GM12878 (cell line): ENCODE measurements around the gene LYPD5. TPM values are rescaled to one million over a fixed set of nuclear protein-coding genes. Genes with fewer than 3 reads are reported as not detected.

ENCODE experiments used
- ATAC-seq: fragments of 200-7000 bp; cut with Tn5 transposase; 3 replicates; pipeline ENCODE4 v1.9.1; 2020; ENCODE audit warnings: mild to moderate bottlenecking, moderate library complexity
- BruUV-seq: library from RNA; stranded (reverse); fragments of 400-500 nt; replicated peaks from 2 replicates; lab custom pipeline; 2021; lab: Mats Ljungman, UMichigan
- CTCF ChIA-PET: fragments of 300-600 bp; sonication (Branson Sonifier 250); formaldehyde crosslinking; extraction: SDS; loops from one replicate; lab custom pipeline; 2021; ENCODE audit warnings: inconsistent platforms; lab: Yijun Ruan, JAX
- POLR2A ChIA-PET: fragments of 350-600 bp; formaldehyde crosslinking; extraction: SDS; loops from one replicate; lab custom pipeline; 2021; ENCODE audit warnings: inconsistent platforms; lab: Charles Lee
- RAD21 ChIA-PET: fragments of 300-600 bp; sonication (Branson Sonifier 250); formaldehyde crosslinking; loops from one replicate; lab custom pipeline; 2023; ENCODE audit warnings: antibody characterized with exemption; ENCODE audit not compliant: unreplicated experiment; lab: Charles Lee
- SMC1A ChIA-PET: fragments of 300-600 bp; sonication (Branson Sonifier 250); formaldehyde crosslinking; loops from one replicate; lab custom pipeline; 2023; ENCODE audit not compliant: unreplicated experiment, uncharacterized antibody; lab: Charles Lee
- DNase-seq: peaks from one replicate; pipeline ENCODE4 v3.0.0-alpha.2; 2011; ENCODE audit warnings: low read depth, low spot score
- FAIRE-seq: peaks from 3 replicates; lab custom pipeline; 2011; peaks lifted over from hg19 to GRCh38; lab: Jason Lieb, UNC
- H2AFZ ChIP-seq: 2 replicates; pipeline ENCODE4 v1.6.0; 2011; ENCODE audit warnings: low read depth, low read length, control low read depth; ENCODE audit not compliant: control insufficient read depth
- H3K27ac ChIP-seq: 2 replicates; pipeline ENCODE4 v1.5.1; 2011; ENCODE audit warnings: control low read depth; ENCODE audit not compliant: control insufficient read depth, insufficient read depth
- H3K27me3 ChIP-seq, 2 experiments: replicated peaks in 1 of 2; 2 replicates each; pipeline versions ENCODE4 v1.6.0 to v1.6.1; 2011; ENCODE audit warnings: low read length in 1 of 2; ENCODE audit not compliant: control insufficient read depth in 2 of 2, insufficient read depth in 2 of 2
- H3K36me3 ChIP-seq, 2 experiments: 2 replicates each; pipeline ENCODE4 v1.5.1; 2011; ENCODE audit warnings: low read length in 1 of 2; ENCODE audit not compliant: control insufficient read depth in 2 of 2, insufficient read depth in 2 of 2
- H3K4me1 ChIP-seq: 2 replicates; pipeline ENCODE4 v1.6.1; 2011; ENCODE audit warnings: mild to moderate bottlenecking, low read length, moderate library complexity, mixed read lengths; ENCODE audit not compliant: control insufficient read depth, insufficient read depth
- H3K4me2 ChIP-seq: 2 replicates; pipeline ENCODE4 v1.6.0; 2011; ENCODE audit warnings: control low read depth; ENCODE audit not compliant: control insufficient read depth, insufficient read depth
- H3K4me3 ChIP-seq: fragments of 200-600 bp; sonication (generic); 2 replicates; pipeline ENCODE4 v1.5.1; 2016
- H3K79me2 ChIP-seq: 2 replicates; pipeline ENCODE4 v1.6.0; 2011; ENCODE audit warnings: low read length; ENCODE audit not compliant: control insufficient read depth, insufficient read depth
- H3K9ac ChIP-seq: 2 replicates; pipeline ENCODE4 v1.8.0; 2011; ENCODE audit warnings: low read length, control low read depth, mixed read lengths; ENCODE audit not compliant: control insufficient read depth, insufficient read depth
- H3K9me3 ChIP-seq: replicated peaks from 3 replicates; pipeline ENCODE4 v1.5.1; 2011; ENCODE audit warnings: mild to moderate bottlenecking, low read length; ENCODE audit not compliant: control insufficient read depth, insufficient read depth
- H4K20me1 ChIP-seq: 2 replicates; pipeline ENCODE4 v1.6.0; 2011; ENCODE audit not compliant: control insufficient read depth, insufficient read depth
- BCL11A ChIP-seq: IDR thresholded peaks from 2 replicates; pipeline ENCODE4 v1.6.1; 2011; ENCODE audit warnings: low read depth, low read length
- CBX5 ChIP-seq: sonication (generic); IDR thresholded peaks from 2 replicates; pipeline ENCODE4 v1.6.1; 2016; ENCODE audit warnings: low read depth, moderate library complexity, mild to moderate bottlenecking, inconsistent platforms
- EP300 ChIP-seq, 2 experiments: fragments of 150-350 bp in 1 of 2; IDR thresholded peaks; 2 replicates each; pipeline ENCODE4 v1.6.1; 2011 to 2012; ENCODE audit warnings: low read depth in 2 of 2, low read length in 2 of 2, borderline replicate concordance in 1 of 2, improper control_type of control experiment in 1 of 2, inconsistent platforms in 1 of 2; ENCODE audit not compliant: control insufficient read depth in 1 of 2
- IKZF1 ChIP-seq: fragments of 450-650 bp; conservative IDR thresholded peaks from 2 replicates; pipeline ENCODE4 v1.6.1; 2017; ENCODE audit warnings: antibody characterized with exemption, mild to moderate bottlenecking
- POLR2AphosphoS2 ChIP-seq: IDR thresholded peaks from 2 replicates; pipeline ENCODE4 v1.6.1; 2011; ENCODE audit warnings: low read depth, mild to moderate bottlenecking, low read length, improper control_type of control experiment, moderate library complexity
- RAD21 ChIP-seq: IDR thresholded peaks from 2 replicates; pipeline ENCODE4 v1.6.1; 2011; ENCODE audit warnings: mild to moderate bottlenecking, low read depth, low read length, moderate library complexity; ENCODE audit not compliant: insufficient read depth
- YBX1 ChIP-seq: fragments of 450-650 bp; IDR thresholded peaks from 2 replicates; pipeline ENCODE4 v1.6.1; 2016; ENCODE audit warnings: antibody characterized with exemption
- WGBS: methylation state at CpG from one replicate; pipeline ENCODE4 v1.1.6; 2016; ENCODE audit warnings: low lambda C conversion rate; ENCODE audit not compliant: insufficient replicate concordance, insufficient coverage; ENCODE audit errors: missing lambda C conversion rate; 5-methylcytosine and 5-hydroxymethylcytosine counted together
- in situ Hi-C: fragments of 300-500 bp; cut with MboI; formaldehyde crosslinking; loops from 9 replicates; pipeline ENCODE4 v1.14.3; 2018; ENCODE audit warnings: mixed read lengths
- intact Hi-C: fragments of 100-400 bp; cut with micrococcal nuclease; formaldehyde crosslinking; loops from one replicate; pipeline ENCODE4 v1.14.2; 2022; ENCODE audit not compliant: unreplicated experiment
- polyA plus RNA-seq, 11 experiments: library from polyadenylated mRNA; depleted of rRNA in 4 of 11; unstranded in 6 of 11; stranded (reverse) in 5 of 11; fragments of >200 nt; fragmentation: Nextera tagmentation in 4 of 11; fragmentation: Illumina TruSeq in 1 of 11; extraction: Ambion mirVana in 4 of 11; extraction: Trizol in 1 of 11; gene quantifications; 1 replicate in 1 of 11; 2 replicates in 10 of 11; pipeline versions ENCODE4 v1.2.1 to v1.2.3, GENCODE V29; 2011 to 2016; ENCODE audit warnings: inconsistent platforms in 2 of 11, missing spikeins in 2 of 11, low read depth in 1 of 11
- total RNA-seq, 4 experiments: library from RNA; depleted of rRNA in 3 of 4; stranded (reverse); fragments of >200 nt in 3 of 4; fragmentation: Illumina TruSeq in 1 of 4; extraction: Trizol in 1 of 4; gene quantifications; 2 replicates each; pipeline versions ENCODE4 v1.2.1 to v1.2.3, GENCODE V29; 2013 to 2021
- TF ChIP-seq, protein P1 (sequence below), 3 experiments: IDR thresholded peaks in 2 of 3; conservative IDR thresholded peaks in 1 of 3; 2 replicates each; pipeline ENCODE4 v1.5.1; 2011; ENCODE audit warnings: low read depth in 3 of 3, low read length in 3 of 3, mild to moderate bottlenecking in 3 of 3, control low read depth in 2 of 3, moderate library complexity in 2 of 3, inconsistent platforms in 1 of 3, mixed read lengths in 1 of 3; ENCODE audit not compliant: control insufficient read depth in 2 of 3, insufficient read depth in 1 of 3; ENCODE audit errors: extremely low read depth in 1 of 3
- TF ChIP-seq, protein P2 (sequence below): fragments of 450-650 bp; conservative IDR thresholded peaks from 2 replicates; pipeline ENCODE4 v1.6.1; 2017; ENCODE audit warnings: mild to moderate bottlenecking, moderate library complexity
- TF ChIP-seq, protein P3 (sequence below): fragments of 450-650 bp; IDR thresholded peaks from 2 replicates; pipeline ENCODE4 v1.6.1; 2017; ENCODE audit warnings: antibody characterized with exemption, mild to moderate bottlenecking, moderate library complexity

LYPD5 gene
- total and polyA plus RNA-seq, 10 of the 15 experiments (the other 5 are each of a cell fraction or from before 2014, with no cell fraction given) = 0.04 to 2.2 (median 0.69) TPM; not detected in 1

DNA sequence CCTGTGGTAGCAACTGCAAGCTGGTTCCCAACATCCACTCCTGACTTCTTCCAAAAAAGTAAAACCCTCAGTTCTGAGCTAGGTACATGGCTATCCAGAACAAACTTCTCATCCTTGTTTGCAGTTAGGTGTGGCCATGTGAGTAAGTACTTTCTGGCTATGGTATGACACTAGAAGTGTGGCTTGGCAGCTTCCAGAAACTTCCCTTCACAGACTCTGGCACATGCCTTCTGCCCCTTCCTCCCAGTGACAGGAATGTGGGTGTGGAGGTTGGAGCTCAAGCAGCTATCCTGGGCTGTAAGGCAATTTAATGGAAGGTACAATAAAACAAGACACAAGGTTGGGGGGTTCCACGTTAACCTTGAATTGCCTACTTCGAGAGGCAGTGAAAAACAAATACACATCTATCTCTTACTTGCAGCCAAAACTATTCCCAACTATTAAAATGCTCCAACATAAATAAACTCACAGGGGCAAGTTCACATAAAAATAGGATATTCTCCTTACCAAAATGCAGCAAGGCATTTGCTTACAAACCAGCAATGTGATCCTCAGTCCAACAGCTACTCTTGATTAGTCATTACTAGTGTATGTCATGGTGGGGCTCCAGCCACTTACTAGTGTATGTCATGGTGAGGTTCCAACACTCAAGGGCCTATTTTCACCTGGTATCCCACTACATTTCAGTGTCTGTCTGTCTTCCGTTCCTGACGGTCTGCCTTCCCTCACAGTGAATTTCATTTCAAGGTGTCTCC lies 50.6 kb downstream of the LYPD5 start:
- FAIRE-seq = no peak
- Histone ChIP-seq H3K9me3 (no peaks in the 10 kb centered on the region), H2AFZ (no peak overlapping the region), H3K27ac (peak overlapping the region; percentile 98), H3K79me2 (peaks cover 49% of the 10 kb centered on the region), H3K4me1 (peaks cover 45% of the 10 kb centered on the region), H3K27me3 (no peaks in the 10 kb centered on the region), H3K9ac (no peak overlapping the region; the same call in 1 of the 2 replicates), H3K4me3 (peak overlapping the region; percentile 84; the same call in 1 of the 2 replicates), H4K20me1 (no peaks in the 10 kb centered on the region), H3K4me2 (peak overlapping the region; percentile 56), H3K36me3 (peaks cover 12 to 17% of the 10 kb centered on the region in 2 experiments; a peak in 3 of 4 replicates)
- no peak for ATAC-seq
- no TSS peak for BruUV-seq
- intact Hi-C loops = no loop called here
- RAD21 ChIA-PET = interaction anchor here (1.5 to 8.2 kb wide), 4 partner anchors 13 to 83 kb away, joined by 4 to 167 read pairs (median 73); partner anchors contain the start of genes KCNN4 and PLAUR
- POLR2A ChIA-PET = interaction anchor here (0.6 to 18.9 kb wide), 5 partner anchors 9 to 83 kb away, joined by 3 to 389 read pairs (median 8); partner anchors contain the start of gene KCNN4
- 80% methylated on average over 4 of the region's 4 CpGs for WGBS
- SMC1A ChIA-PET = interaction anchor here (1.3 to 20.1 kb wide), 8 partner anchors 8 to 83 kb away, joined by 3 to 325 read pairs (median 4); partner anchors contain the start of gene KCNN4
- DNase-seq = no peak
- CTCF ChIA-PET = interaction anchor here (1.1 to 20.8 kb wide), 6 partner anchors 14 to 83 kb away, joined by 3 to 324 read pairs (median 6); partner anchors contain the start of gene KCNN4
- in situ Hi-C loops = loop anchor here (25.0 kb wide), 2 partner anchors 1711 to 1814 kb away; partner anchors contain the start of genes ERFL and FOSB
- TF ChIP-seq BCL11A = no peak; the same call in 1 of the 2 replicates
- TF ChIP-seq EP300 (IDR thresholded peaks at IDR 0.05; ENCODE audit: borderline replicate concordance in 1 of 2, control insufficient read depth in 1 of 2, low read depth in 2 of 2, low read length in 2 of 2) = no peak
- peak; percentile 15 for TF ChIP-seq IKZF1
- no peak for TF ChIP-seq POLR2AphosphoS2
- no peak for TF ChIP-seq CBX5
- TF ChIP-seq YBX1 = no peak
- TF ChIP-seq, protein P1, sequence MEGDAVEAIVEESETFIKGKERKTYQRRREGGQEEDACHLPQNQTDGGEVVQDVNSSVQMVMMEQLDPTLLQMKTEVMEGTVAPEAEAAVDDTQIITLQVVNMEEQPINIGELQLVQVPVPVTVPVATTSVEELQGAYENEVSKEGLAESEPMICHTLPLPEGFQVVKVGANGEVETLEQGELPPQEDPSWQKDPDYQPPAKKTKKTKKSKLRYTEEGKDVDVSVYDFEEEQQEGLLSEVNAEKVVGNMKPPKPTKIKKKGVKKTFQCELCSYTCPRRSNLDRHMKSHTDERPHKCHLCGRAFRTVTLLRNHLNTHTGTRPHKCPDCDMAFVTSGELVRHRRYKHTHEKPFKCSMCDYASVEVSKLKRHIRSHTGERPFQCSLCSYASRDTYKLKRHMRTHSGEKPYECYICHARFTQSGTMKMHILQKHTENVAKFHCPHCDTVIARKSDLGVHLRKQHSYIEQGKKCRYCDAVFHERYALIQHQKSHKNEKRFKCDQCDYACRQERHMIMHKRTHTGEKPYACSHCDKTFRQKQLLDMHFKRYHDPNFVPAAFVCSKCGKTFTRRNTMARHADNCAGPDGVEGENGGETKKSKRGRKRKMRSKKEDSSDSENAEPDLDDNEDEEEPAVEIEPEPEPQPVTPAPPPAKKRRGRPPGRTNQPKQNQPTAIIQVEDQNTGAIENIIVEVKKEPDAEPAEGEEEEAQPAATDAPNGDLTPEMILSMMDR (IDR thresholded peaks at IDR 0.05 in 2 of 3, conservative IDR thresholded peaks at IDR 0.05 in 1 of 3; ENCODE audit: control insufficient read depth in 2 of 3, extremely low read depth in 1 of 3, insufficient read depth in 1 of 3, low read depth in 3 of 3, low read length in 3 of 3) = no peak
- TF ChIP-seq, protein P2, sequence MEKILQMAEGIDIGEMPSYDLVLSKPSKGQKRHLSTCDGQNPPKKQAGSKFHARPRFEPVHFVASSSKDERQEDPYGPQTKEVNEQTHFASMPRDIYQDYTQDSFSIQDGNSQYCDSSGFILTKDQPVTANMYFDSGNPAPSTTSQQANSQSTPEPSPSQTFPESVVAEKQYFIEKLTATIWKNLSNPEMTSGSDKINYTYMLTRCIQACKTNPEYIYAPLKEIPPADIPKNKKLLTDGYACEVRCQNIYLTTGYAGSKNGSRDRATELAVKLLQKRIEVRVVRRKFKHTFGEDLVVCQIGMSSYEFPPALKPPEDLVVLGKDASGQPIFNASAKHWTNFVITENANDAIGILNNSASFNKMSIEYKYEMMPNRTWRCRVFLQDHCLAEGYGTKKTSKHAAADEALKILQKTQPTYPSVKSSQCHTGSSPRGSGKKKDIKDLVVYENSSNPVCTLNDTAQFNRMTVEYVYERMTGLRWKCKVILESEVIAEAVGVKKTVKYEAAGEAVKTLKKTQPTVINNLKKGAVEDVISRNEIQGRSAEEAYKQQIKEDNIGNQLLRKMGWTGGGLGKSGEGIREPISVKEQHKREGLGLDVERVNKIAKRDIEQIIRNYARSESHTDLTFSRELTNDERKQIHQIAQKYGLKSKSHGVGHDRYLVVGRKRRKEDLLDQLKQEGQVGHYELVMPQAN = no peak
- TF ChIP-seq RAD21 = no peak
- TF ChIP-seq, protein P3, sequence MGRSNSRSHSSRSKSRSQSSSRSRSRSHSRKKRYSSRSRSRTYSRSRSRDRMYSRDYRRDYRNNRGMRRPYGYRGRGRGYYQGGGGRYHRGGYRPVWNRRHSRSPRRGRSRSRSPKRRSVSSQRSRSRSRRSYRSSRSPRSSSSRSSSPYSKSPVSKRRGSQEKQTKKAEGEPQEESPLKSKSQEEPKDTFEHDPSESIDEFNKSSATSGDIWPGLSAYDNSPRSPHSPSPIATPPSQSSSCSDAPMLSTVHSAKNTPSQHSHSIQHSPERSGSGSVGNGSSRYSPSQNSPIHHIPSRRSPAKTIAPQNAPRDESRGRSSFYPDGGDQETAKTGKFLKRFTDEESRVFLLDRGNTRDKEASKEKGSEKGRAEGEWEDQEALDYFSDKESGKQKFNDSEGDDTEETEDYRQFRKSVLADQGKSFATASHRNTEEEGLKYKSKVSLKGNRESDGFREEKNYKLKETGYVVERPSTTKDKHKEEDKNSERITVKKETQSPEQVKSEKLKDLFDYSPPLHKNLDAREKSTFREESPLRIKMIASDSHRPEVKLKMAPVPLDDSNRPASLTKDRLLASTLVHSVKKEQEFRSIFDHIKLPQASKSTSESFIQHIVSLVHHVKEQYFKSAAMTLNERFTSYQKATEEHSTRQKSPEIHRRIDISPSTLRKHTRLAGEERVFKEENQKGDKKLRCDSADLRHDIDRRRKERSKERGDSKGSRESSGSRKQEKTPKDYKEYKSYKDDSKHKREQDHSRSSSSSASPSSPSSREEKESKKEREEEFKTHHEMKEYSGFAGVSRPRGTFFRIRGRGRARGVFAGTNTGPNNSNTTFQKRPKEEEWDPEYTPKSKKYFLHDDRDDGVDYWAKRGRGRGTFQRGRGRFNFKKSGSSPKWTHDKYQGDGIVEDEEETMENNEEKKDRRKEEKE = no peak
